ENCODE results near the gene PRRX2. TPM values are rescaled to one million over a fixed set of nuclear protein-coding genes. Genes with fewer than 3 reads are reported as not detected.
A peak's percentile ranks its signal among the peaks of the same experiment; 100 is the strongest.

PRRX2 gene
- total RNA-seq, 4 donors from 2014 or later: 9.6 to 32.1 (median 14.9) TPM

- WGBS, 2 donors: 41 to 43% methylated on average over 6 of the region's 6 CpGs
- no peak for TF ChIP-seq POLR2A (IDR thresholded peaks at IDR 0.05)
- no peak for TF ChIP-seq EP300 (IDR thresholded peaks at IDR 0.05)
- TF ChIP-seq, protein P1, sequence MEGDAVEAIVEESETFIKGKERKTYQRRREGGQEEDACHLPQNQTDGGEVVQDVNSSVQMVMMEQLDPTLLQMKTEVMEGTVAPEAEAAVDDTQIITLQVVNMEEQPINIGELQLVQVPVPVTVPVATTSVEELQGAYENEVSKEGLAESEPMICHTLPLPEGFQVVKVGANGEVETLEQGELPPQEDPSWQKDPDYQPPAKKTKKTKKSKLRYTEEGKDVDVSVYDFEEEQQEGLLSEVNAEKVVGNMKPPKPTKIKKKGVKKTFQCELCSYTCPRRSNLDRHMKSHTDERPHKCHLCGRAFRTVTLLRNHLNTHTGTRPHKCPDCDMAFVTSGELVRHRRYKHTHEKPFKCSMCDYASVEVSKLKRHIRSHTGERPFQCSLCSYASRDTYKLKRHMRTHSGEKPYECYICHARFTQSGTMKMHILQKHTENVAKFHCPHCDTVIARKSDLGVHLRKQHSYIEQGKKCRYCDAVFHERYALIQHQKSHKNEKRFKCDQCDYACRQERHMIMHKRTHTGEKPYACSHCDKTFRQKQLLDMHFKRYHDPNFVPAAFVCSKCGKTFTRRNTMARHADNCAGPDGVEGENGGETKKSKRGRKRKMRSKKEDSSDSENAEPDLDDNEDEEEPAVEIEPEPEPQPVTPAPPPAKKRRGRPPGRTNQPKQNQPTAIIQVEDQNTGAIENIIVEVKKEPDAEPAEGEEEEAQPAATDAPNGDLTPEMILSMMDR (IDR thresholded peaks at IDR 0.05): no peak
- Histone ChIP-seq H3K27me3 (peaks cover 0 to 4% of the 10 kb centered on the region in 2 donors), H3K4me1 (peaks cover 0 to 51% (median 29%) of the 10 kb centered on the region in 4 donors), H3K36me3 (no peaks in the 10 kb centered on the region), H3K4me3 (no peak overlapping the region), H3K9me3 (no peaks in the 10 kb centered on the region), H3K27ac (no peak overlapping the region)
- DNase-seq (ENCODE audit: low spot score in 2 of 2): no peak
These were observed 42.1 kb upstream of the PRRX2 start for GRCh38 chr9:129623331-129623730.

GRCh38 chr9:129624168-129624759, 41.2 kb upstream of the PRRX2 start:
- H3K4me3 ChIP-seq: no peak overlapping the region
- DNase-seq (ENCODE audit: low spot score in 2 of 2): peak; percentile 46 to 68
- 44 to 45% methylated on average over 12 of the region's 12 CpGs for WGBS, 2 donors
- TF ChIP-seq, protein P1 (IDR thresholded peaks at IDR 0.05): peak; percentile 63 to 73 (median 66)
- TF ChIP-seq POLR2A (IDR thresholded peaks at IDR 0.05) (no peak), EP300 (IDR thresholded peaks at IDR 0.05) (no peak)
- H3K27ac ChIP-seq: peak overlapping the region in 1 of 4 donors; percentile 6
- H3K36me3 ChIP-seq: no peaks in the 10 kb centered on the region
- H3K9me3 ChIP-seq: no peaks in the 10 kb centered on the region
- H3K27me3 ChIP-seq: peaks cover 0 to 4% of the 10 kb centered on the region in 2 donors
- H3K4me1 ChIP-seq: peaks cover 0 to 61% (median 33%) of the 10 kb centered on the region in 4 donors

DNA sequence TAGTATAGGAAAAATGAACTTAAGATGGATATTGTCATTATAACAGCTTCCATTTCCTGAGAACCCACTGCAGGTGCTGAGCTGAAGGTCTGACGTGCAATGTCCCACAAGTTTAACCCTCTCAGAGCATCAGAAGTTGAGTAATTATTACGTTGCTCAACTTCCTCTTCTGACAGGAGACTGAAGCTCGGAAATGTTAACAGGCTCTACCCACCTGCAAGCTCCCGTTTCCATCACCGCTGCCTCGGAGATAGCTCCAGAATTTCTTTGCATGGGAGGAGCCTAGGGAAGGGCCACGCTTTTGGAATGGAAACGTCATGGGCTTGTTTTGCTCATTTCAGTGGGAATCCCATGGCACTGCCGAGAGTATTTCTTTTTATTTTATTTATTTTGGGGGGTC, 40.5 kb upstream of the PRRX2 start:
- Histone ChIP-seq H3K36me3 (no peaks in the 10 kb centered on the region), H3K27ac (no peak overlapping the region), H3K27me3 (peaks cover 0 to 4% of the 10 kb centered on the region in 2 donors), H3K4me3 (no peak overlapping the region), H3K9me3 (no peaks in the 10 kb centered on the region), H3K4me1 (peaks cover 0 to 61% (median 35%) of the 10 kb centered on the region in 4 donors)
- WGBS, 2 donors: 55 to 56% methylated on average over 9 of the region's 9 CpGs
- DNase-seq (ENCODE audit: low spot score in 2 of 2): no peak
- TF ChIP-seq EP300 (IDR thresholded peaks at IDR 0.05) (no peak), POLR2A (IDR thresholded peaks at IDR 0.05) (no peak)
- TF ChIP-seq, protein P1 (IDR thresholded peaks at IDR 0.05): no peak

GRCh38 chr9:129626079-129626624, 39.3 kb upstream of the PRRX2 start, which contains the start of gene NTMT1:
NTMT1 (plus strand) TSS chr9:129626163; CDS start chr9:129632704, 6,541 bp downstream.
- Histone ChIP-seq H3K9me3 (no peaks in the 10 kb centered on the region), H3K27ac (peak within 1 kb of the TSS; percentile 83 to 94 (median 90)), H3K4me3 (peak within 1 kb of the TSS; percentile 69 to 93 (median 74)), H3K4me1 (peaks cover 0 to 63% (median 30%) of the 10 kb centered on the region in 4 donors), H3K36me3 (no peaks in the 10 kb centered on the region), H3K27me3 (no peaks in the 10 kb centered on the region)
- DNase-seq (ENCODE audit: low spot score in 2 of 2): peak; percentile 87 to 89
- TF ChIP-seq, protein P1 (IDR thresholded peaks at IDR 0.05): peak in 2 of 5 experiments; percentile 38 to 56
- TF ChIP-seq POLR2A (IDR thresholded peaks at IDR 0.05) (peak; percentile 95 to 100), EP300 (IDR thresholded peaks at IDR 0.05) (peak; percentile 84 to 100)
- WGBS, 2 donors: 0% methylated on average over 26 to 55 of the region's 55 CpGs

GRCh38 chr9:129626625-129627284, 38.7 kb upstream of the PRRX2 start:
- peak overlapping the region; percentile 69 to 93 (median 74) for H3K4me3 ChIP-seq
- no peaks in the 10 kb centered on the region for H3K36me3 ChIP-seq
- no peaks in the 10 kb centered on the region for H3K9me3 ChIP-seq
- DNase-seq (ENCODE audit: low spot score in 2 of 2): no peak
- peaks cover 0 to 69% (median 32%) of the 10 kb centered on the region in 4 donors for H3K4me1 ChIP-seq
- 0% methylated on average over 19 to 20 of the region's 20 CpGs for WGBS, 2 donors
- H3K27ac ChIP-seq: peak overlapping the region; percentile 83 to 94 (median 90)
- TF ChIP-seq POLR2A (IDR thresholded peaks at IDR 0.05) (no peak), EP300 (IDR thresholded peaks at IDR 0.05) (no peak)
- TF ChIP-seq, protein P1 (IDR thresholded peaks at IDR 0.05): no peak
- no peaks in the 10 kb centered on the region for H3K27me3 ChIP-seq
